ENCODE measurements around the gene GPD2. TPM values are rescaled to one million over a fixed set of nuclear protein-coding genes. Genes with fewer than 3 reads are reported as not detected.

The GPD2 gene
- total and polyA plus RNA-seq, 2 donors from 2014 or later, result 6.2 to 32.3 TPM

DNA sequence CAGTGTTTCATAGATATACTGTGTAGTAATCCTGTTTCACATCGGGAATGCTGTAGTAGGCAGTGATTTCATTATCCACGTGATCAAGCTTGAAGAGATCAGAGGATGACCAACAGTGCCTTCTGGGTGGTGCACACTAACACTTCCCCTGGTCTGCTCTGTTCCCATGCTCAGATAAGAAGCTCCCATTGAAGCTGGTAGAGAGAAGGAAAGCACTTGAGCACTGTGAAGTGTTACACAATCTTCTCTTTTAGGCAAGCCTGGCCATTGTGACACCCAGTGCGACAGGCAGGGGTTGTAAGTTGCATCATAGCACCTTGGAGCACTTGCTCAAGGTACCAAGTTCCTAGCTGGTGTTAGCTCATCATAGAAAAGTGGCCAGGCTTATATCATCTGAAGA lies 30.6 kb upstream of the GPD2 start:
- FAIRE-seq, result no peak
- H3K9ac ChIP-seq (ENCODE audit: low read length in 3 of 3), result no peak overlapping the region
- H3K9me3 ChIP-seq (ENCODE audit: control insufficient read depth in 2 of 3, insufficient read depth in 1 of 3, low read length in 3 of 3), result no peaks in the 10 kb centered on the region
- H3K27ac ChIP-seq (ENCODE audit: low read depth in 2 of 2, low read length in 2 of 2), result no peak overlapping the region
- DNase-seq, result no peak
- H3K27me3 ChIP-seq (ENCODE audit: control insufficient read depth, insufficient read depth, low read length), result no peaks in the 10 kb centered on the region
- H3K36me3 ChIP-seq (ENCODE audit: control insufficient read depth in 2 of 3, insufficient read depth in 3 of 3, low read length in 3 of 3), result no peaks in the 10 kb centered on the region
- intact Hi-C loops (cut with DNase I), result no loop called here
- H3K4me3 ChIP-seq (ENCODE audit: low read length in 3 of 3), result no peak overlapping the region
- H3K4me1 ChIP-seq (ENCODE audit: control insufficient read depth in 2 of 3, insufficient read depth in 2 of 3, low read depth in 1 of 3, low read length in 3 of 3), result no peaks in the 10 kb centered on the region
- TF ChIP-seq, protein P1, sequence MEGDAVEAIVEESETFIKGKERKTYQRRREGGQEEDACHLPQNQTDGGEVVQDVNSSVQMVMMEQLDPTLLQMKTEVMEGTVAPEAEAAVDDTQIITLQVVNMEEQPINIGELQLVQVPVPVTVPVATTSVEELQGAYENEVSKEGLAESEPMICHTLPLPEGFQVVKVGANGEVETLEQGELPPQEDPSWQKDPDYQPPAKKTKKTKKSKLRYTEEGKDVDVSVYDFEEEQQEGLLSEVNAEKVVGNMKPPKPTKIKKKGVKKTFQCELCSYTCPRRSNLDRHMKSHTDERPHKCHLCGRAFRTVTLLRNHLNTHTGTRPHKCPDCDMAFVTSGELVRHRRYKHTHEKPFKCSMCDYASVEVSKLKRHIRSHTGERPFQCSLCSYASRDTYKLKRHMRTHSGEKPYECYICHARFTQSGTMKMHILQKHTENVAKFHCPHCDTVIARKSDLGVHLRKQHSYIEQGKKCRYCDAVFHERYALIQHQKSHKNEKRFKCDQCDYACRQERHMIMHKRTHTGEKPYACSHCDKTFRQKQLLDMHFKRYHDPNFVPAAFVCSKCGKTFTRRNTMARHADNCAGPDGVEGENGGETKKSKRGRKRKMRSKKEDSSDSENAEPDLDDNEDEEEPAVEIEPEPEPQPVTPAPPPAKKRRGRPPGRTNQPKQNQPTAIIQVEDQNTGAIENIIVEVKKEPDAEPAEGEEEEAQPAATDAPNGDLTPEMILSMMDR (IDR thresholded peaks at IDR 0.05; ENCODE audit: borderline replicate concordance, extremely low read depth, insufficient read depth), result no peak

DNA sequence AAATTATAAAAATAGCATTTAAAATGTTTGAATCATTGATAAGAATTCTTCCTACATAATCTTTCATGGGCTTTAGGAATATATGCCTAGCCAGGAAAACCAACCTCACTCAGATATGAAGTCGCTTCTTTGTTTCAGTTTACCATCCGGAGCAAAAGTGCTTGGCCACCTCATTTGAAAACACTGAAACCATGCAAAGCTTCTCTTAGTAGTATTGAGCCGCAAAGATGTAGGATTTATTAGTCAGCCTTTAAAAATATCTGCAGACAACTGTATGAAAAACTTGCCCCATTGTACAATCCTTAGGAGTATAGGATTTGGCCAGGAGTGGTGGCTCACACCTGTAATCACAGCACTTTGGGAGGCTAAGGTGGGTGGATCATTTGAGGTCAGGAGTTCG lies 24.3 kb upstream of the GPD2 start:
- Histone ChIP-seq H3K4me1 (ENCODE audit: control insufficient read depth in 2 of 3, insufficient read depth in 2 of 3, low read depth in 1 of 3, low read length in 3 of 3) (no peaks in the 10 kb centered on the region), H3K36me3 (ENCODE audit: control insufficient read depth in 2 of 3, insufficient read depth in 3 of 3, low read length in 3 of 3) (no peaks in the 10 kb centered on the region), H3K4me3 (ENCODE audit: low read length in 3 of 3) (no peak overlapping the region), H3K27me3 (ENCODE audit: control insufficient read depth, insufficient read depth, low read length) (no peaks in the 10 kb centered on the region), H3K27ac (ENCODE audit: low read depth in 2 of 2, low read length in 2 of 2) (no peak overlapping the region), H3K9me3 (ENCODE audit: control insufficient read depth in 2 of 3, insufficient read depth in 1 of 3, low read length in 3 of 3) (no peaks in the 10 kb centered on the region), H3K9ac (ENCODE audit: low read length in 3 of 3) (no peak overlapping the region)
- intact Hi-C loops (cut with DNase I), result no loop called here
- FAIRE-seq (no peak), DNase-seq (no peak)
- TF ChIP-seq, protein P1 (IDR thresholded peaks at IDR 0.05; ENCODE audit: borderline replicate concordance, extremely low read depth, insufficient read depth), result no peak

DNA sequence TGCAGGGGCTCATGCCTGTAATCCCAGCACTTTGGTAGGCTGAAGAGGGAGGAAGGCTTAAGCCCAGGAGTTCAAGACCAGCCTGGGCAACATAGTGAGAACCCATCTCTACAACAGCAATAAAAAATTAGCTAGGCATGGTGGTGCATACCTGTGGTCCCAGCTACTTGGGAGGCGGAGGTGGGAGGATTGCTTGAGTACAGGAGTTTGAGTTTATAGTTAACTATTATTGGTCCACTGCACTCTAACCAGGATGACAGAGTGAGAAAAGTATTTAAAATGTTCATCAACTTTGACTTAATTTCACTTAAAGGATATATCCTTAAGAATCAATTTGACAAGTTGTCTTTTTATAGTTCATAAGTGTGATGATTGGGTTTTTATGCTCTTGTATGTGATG lies 14.3 kb upstream of the GPD2 start:
- TF ChIP-seq, protein P1 (IDR thresholded peaks at IDR 0.05; ENCODE audit: borderline replicate concordance, extremely low read depth, insufficient read depth), result no peak
- intact Hi-C loops (cut with DNase I), result no loop called here
- DNase-seq (no peak), FAIRE-seq (no peak)
- Histone ChIP-seq H3K27ac (ENCODE audit: low read depth in 2 of 2, low read length in 2 of 2) (no peak overlapping the region), H3K27me3 (ENCODE audit: control insufficient read depth, insufficient read depth, low read length) (no peaks in the 10 kb centered on the region), H3K36me3 (ENCODE audit: control insufficient read depth in 2 of 3, insufficient read depth in 3 of 3, low read length in 3 of 3) (no peaks in the 10 kb centered on the region), H3K4me1 (ENCODE audit: control insufficient read depth in 2 of 3, insufficient read depth in 2 of 3, low read depth in 1 of 3, low read length in 3 of 3) (no peaks in the 10 kb centered on the region), H3K9me3 (ENCODE audit: control insufficient read depth in 2 of 3, insufficient read depth in 1 of 3, low read length in 3 of 3) (no peaks in the 10 kb centered on the region), H3K9ac (ENCODE audit: low read length in 3 of 3) (no peak overlapping the region), H3K4me3 (ENCODE audit: low read length in 3 of 3) (no peak overlapping the region)

DNA sequence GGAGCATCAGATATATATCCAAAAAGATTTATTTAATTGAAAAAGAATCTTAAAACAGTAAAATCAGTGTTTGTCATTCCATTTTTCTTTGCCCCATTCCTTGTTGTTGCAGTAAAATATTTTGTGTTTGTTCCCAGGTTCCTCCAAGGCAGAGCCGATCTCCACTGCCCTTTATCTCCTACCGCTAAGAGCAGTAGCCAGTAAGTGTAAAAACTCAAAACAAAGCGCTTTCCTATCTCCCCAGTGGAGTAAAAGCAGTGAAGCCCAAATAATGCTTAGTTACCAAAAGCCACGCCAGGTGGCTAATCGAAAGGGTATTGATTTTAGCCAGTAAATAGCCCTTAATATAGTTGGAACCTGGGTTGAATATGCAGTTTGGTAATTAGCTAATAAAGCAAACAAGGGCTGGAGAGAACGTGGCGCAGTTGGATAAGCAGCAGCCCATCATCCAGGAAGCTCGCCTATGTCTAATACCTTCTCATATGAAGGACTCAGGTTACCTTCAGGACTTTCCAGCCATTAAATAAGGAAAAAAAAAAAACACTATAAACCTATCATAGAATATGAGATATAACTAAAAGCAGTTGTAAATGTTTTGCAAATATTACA lies 12.4 kb upstream of the GPD2 start:
- intact Hi-C loops (cut with DNase I), result no loop called here
- FAIRE-seq, result no peak
- no peak for DNase-seq
- Histone ChIP-seq H3K36me3 (ENCODE audit: control insufficient read depth in 2 of 3, insufficient read depth in 3 of 3, low read length in 3 of 3) (no peaks in the 10 kb centered on the region), H3K27ac (ENCODE audit: low read depth in 2 of 2, low read length in 2 of 2) (no peak overlapping the region), H3K4me1 (ENCODE audit: control insufficient read depth in 2 of 3, insufficient read depth in 2 of 3, low read depth in 1 of 3, low read length in 3 of 3) (no peaks in the 10 kb centered on the region), H3K27me3 (ENCODE audit: control insufficient read depth, insufficient read depth, low read length) (no peaks in the 10 kb centered on the region), H3K9me3 (ENCODE audit: control insufficient read depth in 2 of 3, insufficient read depth in 1 of 3, low read length in 3 of 3) (no peaks in the 10 kb centered on the region), H3K9ac (ENCODE audit: low read length in 3 of 3) (no peak overlapping the region), H3K4me3 (ENCODE audit: low read length in 3 of 3) (no peak overlapping the region)
- TF ChIP-seq, protein P1 (IDR thresholded peaks at IDR 0.05; ENCODE audit: borderline replicate concordance, extremely low read depth, insufficient read depth), result no peak

All from kidney (tissue), 14 donors.